ENCODE measurements around the gene FAM20C. TPM values are rescaled to one million over a fixed set of nuclear protein-coding genes. Genes with fewer than 3 reads are reported as not detected.

The FAM20C gene
- total RNA-seq, 1 experiment from 2014 or later = 6.1 TPM

DNA sequence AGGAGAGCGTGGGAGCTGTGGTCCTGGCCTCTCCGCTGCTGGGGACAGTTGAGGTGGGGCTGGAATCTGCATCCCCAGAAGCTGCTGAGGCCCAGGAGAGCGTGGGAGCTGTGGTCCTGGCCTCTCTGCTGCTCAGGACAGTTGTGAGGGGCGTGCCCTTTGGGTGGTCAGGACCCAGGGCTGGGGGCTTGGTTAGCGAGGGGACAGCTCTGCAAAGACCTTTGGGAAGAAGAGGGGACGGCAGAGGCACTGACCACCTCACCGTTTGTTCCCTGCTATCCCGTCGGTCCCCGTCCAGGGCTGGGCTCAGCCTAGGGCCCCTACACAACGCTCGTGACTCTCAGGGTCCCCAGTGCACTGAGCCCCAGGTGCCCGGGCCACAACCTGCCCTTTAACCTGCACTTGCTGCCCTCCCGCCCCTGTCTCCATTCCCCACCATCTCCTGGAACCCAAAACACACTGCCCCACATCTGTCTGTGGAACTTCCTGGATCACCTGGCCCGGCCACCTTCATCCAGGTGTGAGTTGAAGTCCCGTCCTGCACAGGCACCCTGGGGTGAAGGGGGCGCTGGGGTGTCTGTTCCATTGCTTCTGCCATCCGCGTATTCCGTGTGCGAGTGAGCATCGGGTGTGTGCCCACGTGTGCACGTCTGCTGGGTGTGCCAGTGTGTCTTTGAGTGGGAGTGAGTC lies 111.7 kb downstream of the FAM20C start:
- H3K27ac ChIP-seq = no peak overlapping the region
- DNase-seq = no peak
- H3K9me3 ChIP-seq (replicated peaks) = no peaks in the 10 kb centered on the region
- no peak overlapping the region for H3K4me3 ChIP-seq
- H3K4me1 ChIP-seq = no peaks in the 10 kb centered on the region
- no peaks in the 10 kb centered on the region for H3K27me3 ChIP-seq
- H3K36me3 ChIP-seq = no peaks in the 10 kb centered on the region

GRCh38 chr7:304574-305409 lies 112.4 kb downstream of the FAM20C start:
- Histone ChIP-seq H3K36me3 (no peaks in the 10 kb centered on the region), H3K4me3 (no peak overlapping the region), H3K27me3 (no peaks in the 10 kb centered on the region), H3K9me3 (replicated peaks) (no peaks in the 10 kb centered on the region), H3K27ac (no peak overlapping the region), H3K4me1 (no peaks in the 10 kb centered on the region)
- no peak for DNase-seq

- no peaks in the 10 kb centered on the region for H3K4me1 ChIP-seq
- no peaks in the 10 kb centered on the region for H3K27me3 ChIP-seq
- H3K36me3 ChIP-seq = no peaks in the 10 kb centered on the region
- no peak for DNase-seq
- H3K4me3 ChIP-seq = no peak overlapping the region
- no peak overlapping the region for H3K27ac ChIP-seq
- no peaks in the 10 kb centered on the region for H3K9me3 ChIP-seq (replicated peaks)
These were observed 113.2 kb downstream of the FAM20C start for GRCh38 chr7:305410-306151.

GRCh38 chr7:307970-308369 lies 115.6 kb downstream of the FAM20C start:
- Histone ChIP-seq H3K36me3 (no peaks in the 10 kb centered on the region), H3K4me1 (no peaks in the 10 kb centered on the region), H3K4me3 (no peak overlapping the region), H3K27ac (no peak overlapping the region), H3K27me3 (no peaks in the 10 kb centered on the region), H3K9me3 (replicated peaks) (no peaks in the 10 kb centered on the region)
- no peak for DNase-seq

- no peak overlapping the region for H3K27ac ChIP-seq
- DNase-seq = no peak
- H3K27me3 ChIP-seq = no peaks in the 10 kb centered on the region
- H3K36me3 ChIP-seq = no peaks in the 10 kb centered on the region
- no peaks in the 10 kb centered on the region for H3K9me3 ChIP-seq (replicated peaks)
- H3K4me1 ChIP-seq = no peaks in the 10 kb centered on the region
- no peak overlapping the region for H3K4me3 ChIP-seq
These were observed 117.3 kb downstream of the FAM20C start for GRCh38 chr7:309586-310228.

Other genes starting within 250 kb of the FAM20C start
- not detected in 2 replicates for gene FOXL3, start 97.6 kb downstream of the FAM20C start, total RNA-seq (2014; rRNA removed; shearing (Covaris generic))